Neuronal stem cell (in vitro differentiated cells): ENCODE measurements around the gene TNIP3. TPM values are rescaled to one million over a fixed set of nuclear protein-coding genes. Genes with fewer than 3 reads are reported as not detected.

Experiments used
- DNase-seq: peaks from one replicate; pipeline ENCODE4 v3.0.0-alpha.2; 2013; ENCODE audit warnings: low spot score
- H2AFZ ChIP-seq: one replicate; pipeline ENCODE4 v1.6.1; 2013; ENCODE audit warnings: mild to moderate bottlenecking, low read length, inconsistent platforms
- H2AK5ac ChIP-seq: 2 replicates; pipeline ENCODE4 v1.6.1; 2013; ENCODE audit warnings: low read depth, mild to moderate bottlenecking, inconsistent platforms, low read length, moderate library complexity, mixed read lengths
- H2BK120ac ChIP-seq: 2 replicates; pipeline ENCODE4 v1.6.1; 2013; ENCODE audit warnings: low read depth, mild to moderate bottlenecking, inconsistent platforms, low read length, moderate library complexity, mixed read lengths
- H2BK12ac ChIP-seq: one replicate; pipeline ENCODE4 v1.6.1; 2013; ENCODE audit warnings: low read length, inconsistent platforms
- H2BK15ac ChIP-seq: 2 replicates; pipeline ENCODE4 v1.6.1; 2013; ENCODE audit warnings: mild to moderate bottlenecking, low read length, inconsistent platforms, mixed read lengths
- H2BK5ac ChIP-seq: one replicate; pipeline ENCODE4 v1.6.1; 2013; ENCODE audit warnings: inconsistent platforms, mild to moderate bottlenecking, low read length, moderate library complexity
- H3K14ac ChIP-seq: one replicate; pipeline ENCODE4 v1.6.1; 2013; ENCODE audit warnings: low read length, inconsistent platforms
- H3K18ac ChIP-seq: 2 replicates; pipeline ENCODE4 v1.6.1; 2013; ENCODE audit warnings: low read length, inconsistent platforms
- H3K23ac ChIP-seq: 2 replicates; pipeline ENCODE4 v1.6.1; 2013; ENCODE audit warnings: low read depth, mild to moderate bottlenecking, mixed read lengths, low read length, inconsistent platforms; ENCODE audit not compliant: poor library complexity
- H3K27ac ChIP-seq: replicated peaks from 3 replicates; pipeline ENCODE4 v1.5.1; 2013; ENCODE audit warnings: low read length, inconsistent platforms
- H3K27me3 ChIP-seq, 3 experiments: 2 replicates each; pipeline ENCODE4 v1.6.1; 2013; ENCODE audit warnings: low read length in 3 of 3, mild to moderate bottlenecking in 2 of 3, inconsistent platforms in 1 of 3, low read depth in 1 of 3, mixed read lengths in 1 of 3, moderate library complexity in 1 of 3; ENCODE audit not compliant: control insufficient read depth in 3 of 3, insufficient read depth in 3 of 3
- H3K36me3 ChIP-seq, 2 donors: replicated peaks in 1 of 2; 2 replicates each; pipeline ENCODE4 v1.6.1; 2013; ENCODE audit warnings: low read length in 2 of 2; ENCODE audit not compliant: control insufficient read depth in 2 of 2, insufficient read depth in 2 of 2
- H3K4ac ChIP-seq: 2 replicates; pipeline ENCODE4 v1.6.1; 2013; ENCODE audit warnings: inconsistent platforms, mild to moderate bottlenecking, low read length, moderate library complexity
- H3K4me1 ChIP-seq, 2 donors: 1 replicate in 1 of 2; 2 replicates in 1 of 2; pipeline ENCODE4 v1.6.1; 2013; ENCODE audit warnings: low read length in 2 of 2, low read depth in 1 of 2; ENCODE audit not compliant: control insufficient read depth in 2 of 2, insufficient read depth in 1 of 2
- H3K4me2 ChIP-seq: one replicate; pipeline ENCODE4 v1.6.1; 2013; ENCODE audit warnings: mild to moderate bottlenecking, low read length, inconsistent platforms; ENCODE audit not compliant: insufficient read depth, poor library complexity, severe bottlenecking
- H3K4me3 ChIP-seq, 2 donors: 2 replicates each; pipeline ENCODE4 v1.5.1; 2013; ENCODE audit warnings: low read length in 2 of 2, mild to moderate bottlenecking in 2 of 2, inconsistent platforms in 1 of 2, moderate library complexity in 1 of 2
- H3K79me1 ChIP-seq: one replicate; pipeline ENCODE4 v1.6.1; 2013; ENCODE audit warnings: low read depth, mild to moderate bottlenecking, inconsistent platforms, low read length, moderate library complexity
- H3K9ac ChIP-seq: one replicate; pipeline ENCODE4 v1.6.1; 2013; ENCODE audit warnings: mild to moderate bottlenecking, low read depth, low read length, inconsistent platforms; ENCODE audit not compliant: poor library complexity
- H3K9me3 ChIP-seq, 2 donors: replicated peaks in 1 of 2; 2 replicates each; pipeline versions ENCODE3 to v1.6.1; 2013; ENCODE audit warnings: low read length in 2 of 2, mild to moderate bottlenecking in 2 of 2, inconsistent platforms in 1 of 2, low read depth in 1 of 2, mixed read lengths in 1 of 2, moderate library complexity in 1 of 2; ENCODE audit not compliant: control insufficient read depth in 2 of 2, insufficient read depth in 1 of 2
- H4K8ac ChIP-seq: one replicate; pipeline ENCODE4 v1.6.1; 2013; ENCODE audit warnings: low read depth, mild to moderate bottlenecking, inconsistent platforms, low read length, moderate library complexity
- H4K91ac ChIP-seq: one replicate; pipeline ENCODE4 v1.6.1; 2013; ENCODE audit warnings: low read length, low read depth, mild to moderate bottlenecking, inconsistent platforms; ENCODE audit not compliant: poor library complexity
- WGBS, 2 donors: extraction: QIAGEN DNeasy Blood & Tissue Kit; methylation state at CpG; one replicate each; pipeline ENCODE4 v1.1.7; 2013; ENCODE audit warnings: missing lambda C conversion rate in 2 of 2, mixed read lengths in 1 of 2; ENCODE audit not compliant: insufficient read length in 2 of 2, insufficient replicate concordance in 1 of 2; ENCODE audit errors: extremely low coverage in 2 of 2; 5-methylcytosine and 5-hydroxymethylcytosine counted together
- polyA plus RNA-seq, 2 experiments: library from polyadenylated mRNA; stranded (reverse); fragments of 200-250 nt; gene quantifications; one replicate each; pipeline ENCODE4 v1.2.3, GENCODE V29; 2013

Gene TNIP3, protein sequence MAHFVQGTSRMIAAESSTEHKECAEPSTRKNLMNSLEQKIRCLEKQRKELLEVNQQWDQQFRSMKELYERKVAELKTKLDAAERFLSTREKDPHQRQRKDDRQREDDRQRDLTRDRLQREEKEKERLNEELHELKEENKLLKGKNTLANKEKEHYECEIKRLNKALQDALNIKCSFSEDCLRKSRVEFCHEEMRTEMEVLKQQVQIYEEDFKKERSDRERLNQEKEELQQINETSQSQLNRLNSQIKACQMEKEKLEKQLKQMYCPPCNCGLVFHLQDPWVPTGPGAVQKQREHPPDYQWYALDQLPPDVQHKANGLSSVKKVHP
- not detected for polyA plus RNA-seq (2013, experiment 1 of 2)
- not detected for polyA plus RNA-seq (2013, experiment 2 of 2)

DNA sequence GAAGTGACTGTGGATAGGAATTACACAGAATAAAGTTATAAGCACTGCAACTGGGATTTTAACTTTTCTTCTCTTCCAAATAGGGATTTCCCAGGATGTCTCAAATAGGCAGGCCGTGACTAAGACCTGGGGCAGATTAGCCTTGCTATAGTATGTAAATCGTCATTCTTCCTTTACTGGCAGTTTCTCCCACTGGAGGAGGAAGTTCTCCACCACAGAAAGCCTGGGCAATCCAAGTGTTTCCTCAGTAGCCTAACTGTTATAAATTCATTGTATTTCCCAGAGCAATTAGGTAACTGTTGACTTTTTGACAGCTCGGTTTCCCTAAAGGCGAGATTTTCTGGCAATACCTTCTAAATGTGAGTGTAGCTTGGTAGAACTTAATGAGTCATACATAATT, at the start of gene TNIP3:
Gene TNIP3, minus strand, starts transcription at position 31 of the 400 bp plus-strand sequence. CDS start 196 bp downstream, outside the sequence.
- no peaks in the 10 kb centered on the region for H3K36me3 ChIP-seq
- H2BK120ac ChIP-seq: no peak within 1 kb of the TSS
- no peak within 1 kb of the TSS for H3K14ac ChIP-seq
- H3K4me1 ChIP-seq: no peaks in the 10 kb centered on the region
- H3K27me3 ChIP-seq: peaks cover 0 to 3% (median 0%) of the 10 kb centered on the region in 3 experiments
- H4K91ac ChIP-seq: no peak within 1 kb of the TSS
- no peaks in the 10 kb centered on the region for H3K79me1 ChIP-seq
- no CpG with 5 or more reads among the region's 4 CpGs for WGBS, 2 donors
- no peak within 1 kb of the TSS for H3K4me3 ChIP-seq
- DNase-seq: no peak
- no peak within 1 kb of the TSS for H2AK5ac ChIP-seq
- H2BK15ac ChIP-seq: no peak within 1 kb of the TSS
- H4K8ac ChIP-seq: no peak within 1 kb of the TSS
- H3K4ac ChIP-seq: no peak within 1 kb of the TSS
- H2AFZ ChIP-seq: no peak within 1 kb of the TSS
- no peak within 1 kb of the TSS for H2BK12ac ChIP-seq
- H3K27ac ChIP-seq: no peak within 1 kb of the TSS
- H3K23ac ChIP-seq: no peak within 1 kb of the TSS
- H3K18ac ChIP-seq: no peak within 1 kb of the TSS
- no peaks in the 10 kb centered on the region for H3K9me3 ChIP-seq
- no peak within 1 kb of the TSS for H3K9ac ChIP-seq
- no peak within 1 kb of the TSS for H2BK5ac ChIP-seq
- no peak within 1 kb of the TSS for H3K4me2 ChIP-seq

- no peak overlapping the region for H2BK15ac ChIP-seq
- H3K9ac ChIP-seq: no peak overlapping the region
- H2BK12ac ChIP-seq: no peak overlapping the region
- no CpG with 5 or more reads among the region's 2 CpGs for whole genome bisulfite sequencing, 2 donors
- no peak overlapping the region for H3K18ac ChIP-seq
- no peak overlapping the region for H3K4me2 ChIP-seq
- no peak overlapping the region for H4K8ac ChIP-seq
- H4K91ac ChIP-seq: no peak overlapping the region
- no peak overlapping the region for H3K27ac ChIP-seq
- H3K4me3 ChIP-seq: no peak overlapping the region
- H3K23ac ChIP-seq: no peak overlapping the region
- H2BK5ac ChIP-seq: no peak overlapping the region
- H3K36me3 ChIP-seq: no peaks in the 10 kb centered on the region
- H3K14ac ChIP-seq: no peak overlapping the region
- H3K79me1 ChIP-seq: no peaks in the 10 kb centered on the region
- H3K9me3 ChIP-seq: peaks cover 0 to 3% of the 10 kb centered on the region in 2 donors
- no peaks in the 10 kb centered on the region for H3K4me1 ChIP-seq
- DNase-seq: no peak
- H3K4ac ChIP-seq: no peak overlapping the region
- H2BK120ac ChIP-seq: no peak overlapping the region
- no peak overlapping the region for H2AK5ac ChIP-seq
- no peaks in the 10 kb centered on the region for H3K27me3 ChIP-seq
- H2AFZ ChIP-seq: no peak overlapping the region
These were observed 48.7 kb upstream of the TNIP3 start for GRCh38 chr4:121212806-121213205.

DNA sequence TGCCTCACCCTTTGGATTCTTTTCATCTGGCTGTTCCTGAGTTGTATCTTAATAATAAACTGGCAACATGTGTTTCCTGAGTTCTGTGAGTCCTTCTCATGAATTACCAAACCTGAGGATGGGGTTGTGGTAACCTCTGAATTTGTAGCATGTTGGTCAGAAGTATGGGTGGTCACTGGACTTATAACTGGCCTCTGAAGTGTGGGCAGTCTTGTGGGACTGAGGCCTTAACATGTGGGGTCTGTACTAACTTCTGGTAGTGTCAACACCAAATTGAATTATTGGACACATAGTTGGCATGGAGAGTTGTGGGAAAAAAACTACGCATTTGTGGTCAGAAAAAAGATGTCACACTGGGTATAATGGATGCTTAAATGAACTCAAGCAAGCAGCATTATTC, 45.0 kb upstream of the TNIP3 start:
- Histone ChIP-seq H3K9me3 (peaks cover 0 to 3% of the 10 kb centered on the region in 2 donors), H2BK15ac (no peak overlapping the region), H4K91ac (no peak overlapping the region), H2BK120ac (no peak overlapping the region), H3K4me2 (no peak overlapping the region), H3K79me1 (no peaks in the 10 kb centered on the region), H3K27me3 (no peaks in the 10 kb centered on the region), H3K4me1 (no peaks in the 10 kb centered on the region), H3K18ac (no peak overlapping the region), H2BK12ac (no peak overlapping the region), H2AK5ac (no peak overlapping the region), H3K14ac (no peak overlapping the region), H2BK5ac (no peak overlapping the region), H3K9ac (no peak overlapping the region), H2AFZ (no peak overlapping the region), H3K27ac (no peak overlapping the region), H3K23ac (no peak overlapping the region), H3K4me3 (no peak overlapping the region), H3K36me3 (no peaks in the 10 kb centered on the region), H3K4ac (no peak overlapping the region), H4K8ac (no peak overlapping the region)
- no peak for DNase-seq
- WGBS, 2 donors: no CpG with 5 or more reads among the region's 1 CpG

- Histone ChIP-seq H3K36me3 (no peaks in the 10 kb centered on the region), H2BK120ac (no peak overlapping the region), H4K91ac (no peak overlapping the region), H3K9ac (no peak overlapping the region), H3K27ac (no peak overlapping the region), H2AFZ (no peak overlapping the region), H3K79me1 (no peaks in the 10 kb centered on the region), H4K8ac (no peak overlapping the region), H3K4ac (no peak overlapping the region), H2BK5ac (no peak overlapping the region), H3K4me2 (no peak overlapping the region), H3K14ac (no peak overlapping the region), H2AK5ac (no peak overlapping the region), H3K4me1 (no peaks in the 10 kb centered on the region), H3K18ac (no peak overlapping the region), H2BK12ac (no peak overlapping the region), H3K23ac (no peak overlapping the region), H2BK15ac (no peak overlapping the region), H3K4me3 (no peak overlapping the region), H3K9me3 (peaks cover 0 to 3% of the 10 kb centered on the region in 2 donors), H3K27me3 (no peaks in the 10 kb centered on the region)
- DNase-seq: no peak
- WGBS, 2 donors: no CpG with 5 or more reads among the region's 4 CpGs
These were observed 44.3 kb upstream of the TNIP3 start for GRCh38 chr4:121208244-121209007.
